ENCODE measurements around the gene MISFA.

- TF ChIP-seq GATA2 (IDR thresholded peaks at IDR 0.05; ENCODE audit: low read depth, low read length) (no peak), GATA3 (IDR thresholded peaks at IDR 0.05; ENCODE audit: low read depth, low read length) (no peak)
These were observed 16.2 kb downstream of the MISFA start for GRCh38 chr11:18615628-18616392.

Measured in SH-SY5Y (cell line).